Activated CD4-positive, alpha-beta T cell treated with anti-CD3 and anti-CD28 coated beads, Interleukin-2, amount 50 U/mL, for 1 hour (primary cell): ENCODE results near the gene COL21A1.

Experiments
- DNase-seq: peaks from one replicate; pipeline ENCODE4 v3.0.0-alpha.2; 2020

COL21A1 gene

DNA sequence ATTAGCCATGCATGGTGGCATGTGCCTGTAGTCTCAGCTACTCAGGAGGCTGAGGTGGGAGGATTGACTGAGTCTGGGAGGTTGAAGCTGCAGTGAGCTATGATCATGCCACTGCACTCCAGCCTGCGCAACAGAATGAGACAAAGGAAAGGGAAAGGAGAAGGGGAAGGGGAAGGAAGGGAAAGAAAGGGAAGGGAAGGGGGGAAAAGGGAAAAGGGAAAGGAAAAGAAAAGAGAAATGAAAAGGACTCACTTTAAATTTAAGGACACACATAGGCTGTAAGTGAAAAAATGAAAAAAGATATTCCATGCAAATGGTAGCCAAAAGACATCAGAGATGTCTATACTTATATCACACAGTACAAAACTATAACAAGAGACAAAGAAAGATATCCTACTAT, 74.2 kb downstream of the COL21A1 start:
- DNase-seq: no peak

- DNase-seq: no peak
Measured at GRCh38 chr6:56172144-56172543, 75.2 kb downstream of the COL21A1 start.

GRCh38 chr6:56169366-56169765, 78.0 kb downstream of the COL21A1 start:
- DNase-seq: no peak

- DNase-seq: no peak
Measured at GRCh38 chr6:56168596-56168995, 78.8 kb downstream of the COL21A1 start.

DNA sequence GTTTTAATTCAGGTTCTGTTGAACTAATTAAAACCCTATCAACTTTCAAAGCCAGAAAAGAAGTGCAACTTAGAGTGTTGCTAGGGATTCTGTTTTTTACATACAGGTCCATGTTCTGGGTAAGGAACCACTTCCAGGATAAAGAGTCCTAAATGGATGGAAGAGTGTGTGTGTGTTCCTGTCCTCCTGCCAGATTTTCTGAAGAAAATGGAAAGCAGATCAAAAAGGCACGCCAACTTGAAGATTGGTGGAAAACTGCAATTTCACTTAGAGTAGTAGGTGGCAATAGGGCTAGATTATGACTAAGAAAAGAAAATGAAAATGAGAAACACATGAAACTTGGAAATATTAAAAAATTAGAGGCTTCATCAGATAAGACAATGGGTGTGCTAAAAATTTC, 85.3 kb downstream of the COL21A1 start:
- DNase-seq: no peak

GRCh38 chr6:56160489-56160888, 86.9 kb downstream of the COL21A1 start:
- DNase-seq: no peak

DNA sequence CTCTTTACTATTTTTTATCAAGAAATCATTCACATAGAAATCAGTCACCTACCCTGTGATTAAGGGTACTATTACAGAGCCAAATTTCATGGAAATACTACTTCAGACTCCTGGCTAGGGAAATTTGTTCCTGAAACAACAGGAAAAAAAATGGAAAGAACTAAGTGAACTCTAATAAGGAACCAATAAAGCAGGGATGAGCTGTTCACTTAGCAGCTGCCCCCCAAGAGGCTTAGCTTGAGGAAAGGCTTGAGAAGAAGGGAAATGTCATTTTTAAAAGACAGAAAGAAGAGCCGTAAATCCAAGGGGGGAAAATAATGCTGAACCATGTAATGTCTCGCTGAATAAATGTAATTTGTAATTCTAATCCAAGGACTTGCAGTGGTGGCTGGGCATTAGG, 88.8 kb downstream of the COL21A1 start:
- DNase-seq: no peak

DNA sequence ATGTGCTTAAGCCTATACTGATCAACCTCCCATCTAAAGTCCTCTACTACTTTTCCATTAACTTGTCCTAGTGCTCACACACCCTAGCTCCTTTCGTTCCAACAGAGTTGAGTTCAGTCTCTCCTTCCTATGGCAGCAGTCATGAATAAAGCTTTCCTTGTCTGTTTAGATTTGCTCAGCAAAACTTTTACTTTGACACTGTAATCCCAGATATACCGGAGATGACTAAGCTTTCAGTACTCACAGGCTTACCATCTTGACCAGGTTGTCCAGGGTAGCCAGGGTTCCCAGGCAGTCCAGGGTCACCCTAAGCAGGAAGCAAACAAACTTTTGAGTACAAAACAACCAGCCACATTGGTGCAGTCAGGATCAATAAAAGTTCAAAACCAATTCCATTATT, 90.7 kb downstream of the COL21A1 start:
- DNase-seq: no peak

DNA sequence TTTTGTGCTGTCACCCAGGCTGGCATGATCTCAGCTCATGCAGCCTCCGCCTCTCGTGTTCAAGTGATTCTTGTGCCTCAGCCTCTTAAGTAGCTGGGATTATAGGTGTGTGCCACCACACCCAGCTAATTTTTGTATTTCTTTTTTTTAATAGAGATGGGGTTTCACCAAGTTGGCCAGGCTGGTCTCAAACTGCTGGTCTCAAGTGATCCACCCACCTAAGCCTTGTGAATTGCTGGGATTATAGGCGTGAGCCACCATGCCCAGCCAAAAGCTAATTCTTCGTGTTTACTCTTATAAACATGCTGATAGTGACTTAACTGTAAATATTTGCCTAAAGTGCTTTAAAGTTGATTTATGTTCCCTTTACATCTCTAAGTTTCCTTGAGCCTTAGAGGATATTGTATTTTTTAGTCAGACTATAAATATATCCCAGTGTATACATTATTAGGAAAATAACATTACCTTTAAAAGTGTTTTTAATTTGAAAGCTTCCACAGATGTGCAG, 91.7 kb downstream of the COL21A1 start:
- no peak for DNase-seq

- DNase-seq: no peak
Measured at GRCh38 chr6:56154076-56154475, 93.3 kb downstream of the COL21A1 start.

DNA sequence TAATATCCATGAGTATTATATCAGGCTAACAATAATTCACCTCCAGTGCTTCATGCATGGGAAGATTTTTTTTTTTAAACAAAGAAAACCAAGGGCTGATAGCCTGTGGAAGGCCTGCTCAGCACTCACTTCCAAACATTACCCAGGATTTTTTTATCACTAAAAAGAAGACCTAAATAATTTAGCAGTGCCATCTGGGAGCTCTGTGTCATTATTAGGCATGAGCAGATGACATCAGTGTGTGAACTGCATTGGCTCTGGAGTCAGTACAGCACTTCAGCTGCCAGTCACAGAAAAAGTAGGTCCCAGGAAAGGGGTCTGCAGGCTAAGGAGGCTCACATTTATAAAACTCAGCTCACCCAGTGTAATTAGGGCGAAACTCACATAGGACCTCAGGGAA, 94.8 kb downstream of the COL21A1 start:
- no peak for DNase-seq

DNA sequence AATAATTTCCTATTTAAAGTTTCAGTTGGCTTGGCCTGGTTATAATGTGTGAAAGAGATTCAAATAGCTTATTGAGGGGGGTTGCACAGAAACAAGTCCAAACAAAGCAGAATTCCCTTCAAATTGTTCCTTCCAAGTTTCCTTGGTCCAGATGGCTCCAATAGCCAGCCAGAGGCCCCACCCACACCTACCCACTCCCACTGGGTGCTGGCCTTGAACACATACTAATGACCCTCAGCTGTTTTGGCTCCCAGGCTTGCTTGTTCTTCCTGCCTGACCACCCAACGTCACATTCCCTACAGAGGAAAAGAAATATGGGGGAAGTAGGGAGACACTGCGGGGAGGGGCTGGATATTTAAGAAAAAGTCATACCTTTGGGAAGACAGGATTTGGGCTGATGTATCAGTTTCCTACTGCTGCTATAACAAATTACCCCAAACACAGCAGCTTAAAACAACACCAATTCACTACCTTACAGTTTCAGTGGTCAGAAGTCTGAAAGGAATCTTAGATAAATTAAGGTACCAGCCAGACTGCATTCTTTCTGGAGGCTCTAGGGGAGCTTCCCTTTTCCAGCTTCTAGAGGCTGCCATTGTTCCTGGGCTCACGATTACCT, 95.7 kb downstream of the COL21A1 start:
- DNase-seq: no peak

GRCh38 chr6:56148488-56149186, 98.7 kb downstream of the COL21A1 start:
- no peak for DNase-seq

- DNase-seq: no peak
Measured at GRCh38 chr6:56147766-56148165, 99.6 kb downstream of the COL21A1 start.

DNA sequence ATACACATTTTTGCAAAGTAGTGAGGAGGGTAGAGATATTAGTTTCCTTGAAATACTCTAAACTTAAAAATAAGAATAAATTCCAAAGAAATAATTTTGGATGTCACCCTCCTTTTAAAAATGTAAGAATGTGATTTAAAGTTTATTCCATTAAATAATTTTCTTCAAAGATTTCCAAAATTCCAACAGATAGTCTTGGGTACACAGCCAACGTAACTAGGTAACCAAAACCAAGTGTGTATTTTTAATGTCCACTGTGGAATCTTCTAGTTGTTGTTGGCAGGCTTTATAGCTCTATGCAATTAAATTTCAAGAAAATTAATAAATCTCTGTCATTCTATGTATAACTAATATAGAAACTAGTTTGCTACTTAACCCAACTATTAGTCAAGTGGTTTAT, 101.3 kb downstream of the COL21A1 start:
- no peak for DNase-seq

DNA sequence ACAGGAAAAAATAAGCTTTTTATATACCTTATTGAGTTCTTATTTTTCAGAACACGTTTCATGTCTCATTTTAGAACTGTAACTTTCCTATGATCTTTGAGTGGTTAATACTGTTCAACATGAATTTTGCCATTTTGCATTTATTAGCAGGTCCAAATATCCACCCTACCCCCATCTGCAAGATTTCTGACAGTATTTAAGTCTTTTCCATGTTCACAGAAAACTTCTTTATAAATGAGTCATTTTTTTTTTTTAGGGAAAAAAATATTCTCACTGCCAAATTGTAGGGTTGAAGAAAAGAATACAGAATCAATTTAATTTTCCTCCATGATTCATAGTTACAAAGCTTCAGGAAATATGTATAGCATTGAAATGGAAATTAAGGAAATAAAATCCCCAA, 101.8 kb downstream of the COL21A1 start:
- DNase-seq: no peak

GRCh38 chr6:56144538-56145324, 102.6 kb downstream of the COL21A1 start:
- DNase-seq: no peak

- DNase-seq: no peak
Measured at GRCh38 chr6:56143796-56144195, 103.6 kb downstream of the COL21A1 start.

DNA sequence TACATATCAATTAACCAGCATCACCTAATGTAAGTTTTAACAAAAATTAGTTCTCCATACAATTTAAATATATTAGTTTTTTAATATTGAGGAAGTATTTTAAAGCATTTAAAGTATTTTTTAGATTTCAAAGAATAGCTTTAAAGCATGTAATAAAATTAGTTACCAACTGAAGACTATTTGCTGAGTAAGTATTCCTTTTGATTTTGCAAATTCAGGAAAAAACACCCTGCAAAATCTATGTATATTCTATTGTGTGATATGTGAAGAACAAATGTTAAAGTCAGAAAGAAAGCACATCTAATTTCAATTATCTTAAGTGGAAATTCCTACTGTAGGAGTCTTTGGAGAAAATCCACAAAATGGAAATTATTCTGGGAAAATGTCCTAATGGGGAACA, 107.3 kb downstream of the COL21A1 start:
- DNase-seq: no peak

DNA sequence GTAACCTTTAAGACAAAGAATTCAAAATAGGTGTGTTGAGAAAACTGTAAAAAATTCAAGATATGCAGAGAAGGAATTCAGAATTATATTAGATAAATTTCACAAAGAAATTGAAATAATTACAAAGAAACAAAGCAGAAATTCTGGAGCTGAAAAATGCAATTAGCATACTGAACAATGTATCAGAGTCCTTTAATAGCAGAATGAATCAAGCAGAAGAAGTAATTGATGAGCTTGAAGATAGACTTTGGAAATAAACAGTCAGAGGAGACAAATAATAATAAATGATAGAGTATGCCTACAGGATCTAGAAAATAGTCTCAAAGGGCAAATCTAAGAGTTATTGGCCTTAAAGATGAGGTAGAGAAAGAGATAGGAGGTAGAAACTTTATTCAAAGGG, 131.7 kb downstream of the COL21A1 start:
- no peak for DNase-seq

- no peak for DNase-seq
Measured at GRCh38 chr6:56109149-56109548, 138.2 kb downstream of the COL21A1 start.

DNA sequence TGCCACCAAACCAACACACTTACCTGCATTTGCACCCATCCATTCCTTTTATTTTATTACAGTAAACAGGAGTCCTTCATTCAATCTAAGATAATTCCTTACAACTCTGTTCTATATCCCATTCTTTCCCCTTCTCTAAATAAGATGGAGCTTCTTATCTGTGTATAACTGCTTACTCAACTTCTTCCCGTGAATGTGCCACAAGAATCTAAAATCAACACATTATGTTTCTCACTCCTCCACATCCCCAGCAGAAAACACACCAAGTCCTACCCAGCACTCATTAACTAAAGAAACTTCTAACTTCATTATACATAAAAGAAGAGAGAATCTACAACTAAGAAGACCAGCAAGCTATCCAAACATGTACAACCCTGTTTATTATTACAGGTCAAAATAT, 141.1 kb downstream of the COL21A1 start:
- DNase-seq: no peak

DNA sequence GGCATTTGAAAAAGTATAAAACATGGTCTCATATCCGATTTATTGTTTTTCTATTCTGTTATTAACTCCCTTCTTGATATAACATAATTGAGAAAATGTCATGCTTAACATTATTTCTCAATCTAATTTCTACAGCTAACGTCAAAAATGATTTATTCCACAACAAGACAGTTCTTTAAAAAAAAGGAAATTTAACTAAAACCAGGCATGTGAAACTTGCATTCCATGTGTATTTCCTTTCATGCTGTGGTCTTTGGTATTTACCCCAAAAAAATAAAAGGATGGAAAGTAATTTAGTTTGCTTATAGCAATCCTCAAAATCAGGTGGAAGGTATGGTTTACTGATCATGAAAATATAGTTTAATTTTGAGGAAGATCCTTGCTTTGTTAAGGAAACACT, 142.8 kb downstream of the COL21A1 start:
- DNase-seq: no peak

- DNase-seq: no peak
Measured at GRCh38 chr6:56102216-56102615, 145.2 kb downstream of the COL21A1 start.
